ENCODE measurements around the gene GLCCI1. TPM values are rescaled to one million over a fixed set of nuclear protein-coding genes. Genes with fewer than 3 reads are reported as not detected.

The GLCCI1 gene
- total and polyA plus RNA-seq, 4 donors = 2.1 to 12.0 (median 8.0) TPM

GRCh38 chr7:8070451-8071180 lies 102.0 kb downstream of the GLCCI1 start:
- intact Hi-C loops (cut with DNase I) = no loop called here
- H3K4me1 ChIP-seq (ENCODE audit: control insufficient read depth in 1 of 2, insufficient read depth in 2 of 2, low read length in 2 of 2) = no peaks in the 10 kb centered on the region
- 96 to 97% methylated on average over 9 of the region's 9 CpGs for WGBS, 2 donors
- ATAC-seq (ENCODE audit: low FRiP score) (no peak), DNase-seq (no peak)
- H3K9me3 ChIP-seq (ENCODE audit: control insufficient read depth, low read length) = no peaks in the 10 kb centered on the region
- H3K4me3 ChIP-seq (ENCODE audit: low read length in 2 of 2) = no peak overlapping the region
- peaks cover 0 to 3% of the 10 kb centered on the region in 2 donors for H3K36me3 ChIP-seq (ENCODE audit: control insufficient read depth in 1 of 2, insufficient read depth in 2 of 2, low read length in 1 of 2)
- H3K27ac ChIP-seq (ENCODE audit: low read depth in 1 of 2, low read length in 2 of 2) = no peak overlapping the region
- H3K27me3 ChIP-seq (ENCODE audit: control insufficient read depth in 1 of 2, insufficient read depth in 2 of 2, low read length in 1 of 2) = no peaks in the 10 kb centered on the region

- Histone ChIP-seq H3K27ac (ENCODE audit: low read depth in 1 of 2, low read length in 2 of 2) (no peak overlapping the region), H3K9me3 (ENCODE audit: control insufficient read depth, low read length) (no peaks in the 10 kb centered on the region), H3K4me3 (ENCODE audit: low read length in 2 of 2) (no peak overlapping the region), H3K4me1 (ENCODE audit: control insufficient read depth in 1 of 2, insufficient read depth in 2 of 2, low read length in 2 of 2) (no peaks in the 10 kb centered on the region), H3K36me3 (ENCODE audit: control insufficient read depth in 1 of 2, insufficient read depth in 2 of 2, low read length in 1 of 2) (no peaks in the 10 kb centered on the region), H3K27me3 (ENCODE audit: control insufficient read depth in 1 of 2, insufficient read depth in 2 of 2, low read length in 1 of 2) (no peaks in the 10 kb centered on the region)
- DNase-seq = no peak
- intact Hi-C loops (cut with DNase I) = no loop called here
- no peak for ATAC-seq (ENCODE audit: low FRiP score)
Measured at GRCh38 chr7:8078418-8078817, 109.8 kb downstream of the GLCCI1 start.

DNA sequence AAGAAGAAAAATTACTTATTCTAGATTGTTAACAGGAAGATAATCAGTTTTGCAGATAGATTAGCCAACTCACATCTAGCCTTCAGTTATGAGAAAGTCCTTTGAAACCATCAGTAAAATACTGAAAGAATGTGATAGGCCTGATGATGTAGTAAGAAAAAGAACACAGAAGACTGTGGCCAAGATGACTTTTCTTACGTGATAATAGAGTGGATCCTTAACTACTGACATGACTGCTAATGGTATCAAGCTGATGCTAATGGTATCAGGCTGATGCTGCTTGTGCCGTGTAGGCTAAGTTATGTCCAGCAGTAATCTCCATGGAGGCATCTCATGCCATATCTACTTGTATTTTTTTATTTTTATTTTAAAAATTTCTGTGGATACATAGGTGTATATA lies 114.2 kb downstream of the GLCCI1 start:
- intact Hi-C loops (cut with DNase I) = no loop called here
- Histone ChIP-seq H3K9me3 (ENCODE audit: control insufficient read depth, low read length) (no peaks in the 10 kb centered on the region), H3K27ac (ENCODE audit: low read depth in 1 of 2, low read length in 2 of 2) (no peak overlapping the region), H3K4me3 (ENCODE audit: low read length in 2 of 2) (no peak overlapping the region), H3K27me3 (ENCODE audit: control insufficient read depth in 1 of 2, insufficient read depth in 2 of 2, low read length in 1 of 2) (no peaks in the 10 kb centered on the region), H3K4me1 (ENCODE audit: control insufficient read depth in 1 of 2, insufficient read depth in 2 of 2, low read length in 2 of 2) (no peaks in the 10 kb centered on the region), H3K36me3 (ENCODE audit: control insufficient read depth in 1 of 2, insufficient read depth in 2 of 2, low read length in 1 of 2) (peaks cover 0 to 2% of the 10 kb centered on the region in 2 donors)
- DNase-seq (no peak), ATAC-seq (ENCODE audit: low FRiP score) (no peak)
- 97% methylated on average over 2 of the region's 2 CpGs for WGBS, 2 donors

DNA sequence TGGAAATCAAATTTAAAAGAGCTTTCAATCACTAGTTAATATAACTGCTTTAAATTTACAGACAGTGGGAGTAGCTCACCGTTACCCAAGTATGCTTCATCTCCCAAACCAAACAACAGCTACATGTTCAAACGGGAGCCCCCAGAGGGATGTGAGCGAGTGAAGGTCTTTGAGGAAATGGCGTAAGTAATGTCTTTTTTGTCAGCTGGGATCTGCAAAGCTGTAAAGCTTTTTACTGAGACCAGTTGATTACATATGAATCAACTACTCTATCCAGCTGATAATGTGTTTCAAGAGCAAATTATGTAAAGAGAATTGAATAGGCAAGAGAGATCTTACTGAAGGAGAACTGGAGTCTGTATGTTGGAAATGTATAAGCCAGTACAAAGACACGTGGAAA lies 116.2 kb downstream of the GLCCI1 start:
- Histone ChIP-seq H3K27me3 (ENCODE audit: control insufficient read depth in 1 of 2, insufficient read depth in 2 of 2, low read length in 1 of 2) (no peaks in the 10 kb centered on the region), H3K27ac (ENCODE audit: low read depth in 1 of 2, low read length in 2 of 2) (no peak overlapping the region), H3K4me1 (ENCODE audit: control insufficient read depth in 1 of 2, insufficient read depth in 2 of 2, low read length in 2 of 2) (no peaks in the 10 kb centered on the region), H3K9me3 (ENCODE audit: control insufficient read depth, low read length) (no peaks in the 10 kb centered on the region), H3K36me3 (ENCODE audit: control insufficient read depth in 1 of 2, insufficient read depth in 2 of 2, low read length in 1 of 2) (peaks cover 0 to 2% of the 10 kb centered on the region in 2 donors), H3K4me3 (ENCODE audit: low read length in 2 of 2) (no peak overlapping the region)
- no peak for ATAC-seq (ENCODE audit: low FRiP score)
- no peak for DNase-seq
- WGBS, 2 donors = 85 to 91% methylated on average over 5 of the region's 5 CpGs
- intact Hi-C loops (cut with DNase I) = no loop called here

- intact Hi-C loops (cut with DNase I) = no loop called here
- H3K27me3 ChIP-seq (ENCODE audit: control insufficient read depth in 1 of 2, insufficient read depth in 2 of 2, low read length in 1 of 2) = no peaks in the 10 kb centered on the region
- ATAC-seq (ENCODE audit: low FRiP score) (no peak), DNase-seq (no peak)
- H3K27ac ChIP-seq (ENCODE audit: low read depth in 1 of 2, low read length in 2 of 2) = no peak overlapping the region
- H3K4me1 ChIP-seq (ENCODE audit: control insufficient read depth in 1 of 2, insufficient read depth in 2 of 2, low read length in 2 of 2) = no peaks in the 10 kb centered on the region
- H3K4me3 ChIP-seq (ENCODE audit: low read length in 2 of 2) = no peak overlapping the region
- H3K36me3 ChIP-seq (ENCODE audit: control insufficient read depth in 1 of 2, insufficient read depth in 2 of 2, low read length in 1 of 2) = peaks cover 0 to 2% of the 10 kb centered on the region in 2 donors
- WGBS, 2 donors = 90 to 94% methylated on average over 2 to 3 of the region's 3 CpGs
- no peaks in the 10 kb centered on the region for H3K9me3 ChIP-seq (ENCODE audit: control insufficient read depth, low read length)
Measured at GRCh38 chr7:8085420-8085819, 116.8 kb downstream of the GLCCI1 start.

DNA sequence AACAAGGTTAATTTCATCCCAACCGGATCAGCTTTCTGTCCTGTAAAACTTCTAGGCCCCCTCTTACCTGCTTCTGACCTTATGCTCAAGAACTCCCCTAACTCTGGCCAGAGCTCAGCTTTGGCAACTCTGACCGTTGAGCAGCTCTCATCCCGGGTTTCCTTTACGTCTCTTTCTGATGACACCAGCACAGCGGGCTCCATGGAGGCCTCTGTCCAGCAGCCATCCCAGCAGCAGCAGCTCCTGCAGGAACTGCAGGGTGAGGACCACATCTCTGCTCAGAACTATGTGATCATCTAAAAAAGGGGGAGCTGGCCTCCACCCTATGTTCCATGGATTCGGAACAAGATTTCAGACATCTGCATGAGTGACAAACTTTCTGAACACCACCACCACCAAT lies 117.6 kb downstream of the GLCCI1 start:
- 85% methylated on average over 6 of the region's 6 CpGs for WGBS, 2 donors
- no peak for ATAC-seq (ENCODE audit: low FRiP score)
- no peak overlapping the region for H3K4me3 ChIP-seq (ENCODE audit: low read length in 2 of 2)

DNA sequence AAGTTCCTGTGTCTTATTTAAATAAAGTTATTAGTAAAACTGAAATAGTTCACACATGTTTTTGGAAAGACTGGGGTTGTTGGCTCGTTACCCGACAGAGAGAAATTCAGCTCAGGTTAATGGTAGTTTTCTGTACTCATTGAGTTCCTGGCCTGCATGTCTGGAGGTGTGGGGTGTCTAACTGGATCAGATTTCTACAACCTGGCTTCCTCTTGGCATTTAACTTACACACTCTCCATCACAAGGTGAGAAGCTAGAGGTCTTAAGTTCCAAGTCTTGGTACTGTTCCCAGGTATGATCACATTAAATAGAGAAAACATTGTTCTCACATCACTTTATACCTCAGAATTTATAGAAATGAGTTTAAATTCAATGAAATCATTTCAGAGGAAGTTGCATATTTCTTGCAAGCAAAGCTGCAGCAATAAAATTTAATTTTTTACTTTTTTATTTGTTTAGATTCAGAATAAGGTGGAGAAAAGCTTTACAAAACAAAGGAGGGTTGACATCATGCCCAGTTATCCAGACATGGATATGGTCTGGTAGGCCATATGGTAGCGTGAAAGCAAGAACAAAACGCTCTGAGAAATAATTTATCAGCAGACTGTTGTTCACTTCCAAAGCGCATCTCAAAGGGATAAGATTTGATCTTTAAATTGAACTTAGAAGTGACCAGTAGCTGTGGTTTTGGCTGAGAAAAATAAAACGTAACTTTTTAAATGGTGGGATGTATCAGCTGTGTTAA lies 120.6 kb downstream of the GLCCI1 start:
- intact Hi-C loops (cut with DNase I) = no loop called here
- no peak overlapping the region for H3K4me3 ChIP-seq (ENCODE audit: low read length in 2 of 2)
- peaks cover 0 to 2% of the 10 kb centered on the region in 2 donors for H3K36me3 ChIP-seq (ENCODE audit: control insufficient read depth in 1 of 2, insufficient read depth in 2 of 2, low read length in 1 of 2)
- H3K9me3 ChIP-seq (ENCODE audit: control insufficient read depth, low read length) = no peaks in the 10 kb centered on the region
- DNase-seq (no peak), ATAC-seq (ENCODE audit: low FRiP score) (no peak)
- H3K4me1 ChIP-seq (ENCODE audit: control insufficient read depth in 1 of 2, insufficient read depth in 2 of 2, low read length in 2 of 2) = no peaks in the 10 kb centered on the region
- no peaks in the 10 kb centered on the region for H3K27me3 ChIP-seq (ENCODE audit: control insufficient read depth in 1 of 2, insufficient read depth in 2 of 2, low read length in 1 of 2)
- 95% methylated on average over 6 of the region's 6 CpGs for WGBS, 2 donors
- H3K27ac ChIP-seq (ENCODE audit: low read depth in 1 of 2, low read length in 2 of 2) = no peak overlapping the region

More for the DNA sequence above, 117.6 kb downstream of the GLCCI1 start:
- DNase-seq = no peak
- H3K36me3 ChIP-seq (ENCODE audit: control insufficient read depth in 1 of 2, insufficient read depth in 2 of 2, low read length in 1 of 2) = peaks cover 0 to 2% of the 10 kb centered on the region in 2 donors
- H3K27me3 ChIP-seq (ENCODE audit: control insufficient read depth in 1 of 2, insufficient read depth in 2 of 2, low read length in 1 of 2) = no peaks in the 10 kb centered on the region
- intact Hi-C loops (cut with DNase I) = no loop called here
- H3K9me3 ChIP-seq (ENCODE audit: control insufficient read depth, low read length) = no peaks in the 10 kb centered on the region
- H3K27ac ChIP-seq (ENCODE audit: low read depth in 1 of 2, low read length in 2 of 2) = no peak overlapping the region
- H3K4me1 ChIP-seq (ENCODE audit: control insufficient read depth in 1 of 2, insufficient read depth in 2 of 2, low read length in 2 of 2) = no peaks in the 10 kb centered on the region

GRCh38 chr7:8092140-8092539 lies 123.5 kb downstream of the GLCCI1 start:
- DNase-seq = no peak
- Histone ChIP-seq H3K4me1 (ENCODE audit: control insufficient read depth in 1 of 2, insufficient read depth in 2 of 2, low read length in 2 of 2) (no peaks in the 10 kb centered on the region), H3K9me3 (ENCODE audit: control insufficient read depth, low read length) (peaks cover 3% of the 10 kb centered on the region), H3K4me3 (ENCODE audit: low read length in 2 of 2) (no peak overlapping the region), H3K27me3 (ENCODE audit: control insufficient read depth in 1 of 2, insufficient read depth in 2 of 2, low read length in 1 of 2) (no peaks in the 10 kb centered on the region), H3K27ac (ENCODE audit: low read depth in 1 of 2, low read length in 2 of 2) (no peak overlapping the region), H3K36me3 (ENCODE audit: control insufficient read depth in 1 of 2, insufficient read depth in 2 of 2, low read length in 1 of 2) (no peaks in the 10 kb centered on the region)
- 25 to 30% methylated on average over 2 of the region's 2 CpGs for WGBS, 2 donors
- ATAC-seq (ENCODE audit: low FRiP score) = no peak
- intact Hi-C loops (cut with DNase I) = no loop called here

Data from aorta (tissue), 5 donors.